Stimulated activated naive B cell treated with anti-CD40 and anti-IgM and Interleukin-4, amounts not matched to agents 10 μg/mL and 1 μg/mL and 100 μg/mL, for 72 hours (primary cell): Measurements from ENCODE around the gene OXSR1.
"Not testable (repeated sequence)": the region's sequence is repeated elsewhere in the genome, so short reads cannot be mapped to it uniquely, and the experiment has no call there.

Experiments
- ATAC-seq, 2 donors: fragments of 150-1000 bp; cut with Tn5 transposase; replicated peaks; 2 replicates each; pipeline ENCODE4 v1.10.0; 2021; ENCODE audit warnings: moderate library complexity in 1 of 2
- DNase-seq: peaks from one replicate; pipeline ENCODE4 v3.0.0; 2021
- H3K27ac Mint-ChIP-seq: one replicate; pipeline ENCODE4 v1.8.0; 2022; ENCODE audit warnings: mild to moderate bottlenecking, mixed read lengths
- H3K27me3 Mint-ChIP-seq, 2 donors: one replicate each; pipeline ENCODE4 v1.8.0; 2022; ENCODE audit warnings: mixed read lengths in 2 of 2
- H3K36me3 Mint-ChIP-seq, 2 donors: one replicate each; pipeline ENCODE4 v1.8.0; 2022; ENCODE audit warnings: mixed read lengths in 2 of 2, mild to moderate bottlenecking in 1 of 2
- H3K4me1 Mint-ChIP-seq, 2 donors: one replicate each; pipeline ENCODE4 v1.8.0; 2022; ENCODE audit warnings: mixed read lengths in 2 of 2, mild to moderate bottlenecking in 1 of 2
- H3K4me3 Mint-ChIP-seq, 2 donors: one replicate each; pipeline ENCODE4 v1.8.0; 2022; ENCODE audit warnings: mild to moderate bottlenecking in 2 of 2, mixed read lengths in 2 of 2, moderate library complexity in 1 of 2
- H3K9me3 Mint-ChIP-seq, 2 donors: one replicate each; pipeline ENCODE4 v1.8.0; 2022; ENCODE audit warnings: mixed read lengths in 2 of 2, mild to moderate bottlenecking in 1 of 2

Gene OXSR1

DNA sequence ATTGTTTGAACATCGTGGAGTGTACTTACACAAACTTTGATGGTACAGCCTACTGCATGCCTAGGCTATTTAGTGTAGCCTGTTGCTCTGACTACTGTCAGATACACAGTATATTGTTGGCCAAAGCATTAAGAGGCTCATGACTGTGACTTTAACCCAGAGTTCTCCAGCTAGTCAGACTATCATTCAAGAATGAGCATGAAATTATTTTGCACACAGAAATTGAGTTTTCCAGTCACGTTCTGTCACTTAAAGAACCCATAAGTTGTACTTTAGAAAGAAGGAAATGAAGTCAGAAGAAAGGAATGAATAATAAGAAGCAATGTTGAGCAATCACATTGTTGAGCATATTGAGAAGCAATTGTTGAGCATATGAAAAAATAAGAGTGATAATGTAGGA lies 62.7 kb downstream of the OXSR1 start:
- peaks cover 28 to 53% of the 10 kb centered on the region in 2 donors for H3K36me3 Mint-ChIP-seq

DNA sequence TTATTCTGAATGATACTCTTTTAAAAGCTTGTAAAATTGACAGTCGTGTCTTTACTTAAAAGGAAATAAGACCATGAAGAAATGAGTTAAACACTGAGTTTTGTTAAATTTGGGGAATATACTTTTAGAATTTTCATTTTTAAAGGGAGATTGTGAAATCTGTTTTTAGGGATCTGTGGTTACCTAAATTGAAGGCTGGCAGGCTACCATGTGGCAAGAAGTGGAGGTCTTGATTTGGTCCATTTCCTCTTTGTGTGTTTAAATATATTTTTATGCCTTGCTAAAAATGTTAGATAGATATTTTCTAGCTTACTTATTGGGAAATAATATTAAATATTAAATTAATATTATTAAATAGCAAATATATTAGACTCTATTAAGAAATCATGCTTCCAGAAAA lies 63.7 kb downstream of the OXSR1 start:
- no peaks in the 10 kb centered on the region for H3K27me3 Mint-ChIP-seq
- no peak for ATAC-seq
- peaks cover 35 to 61% of the 10 kb centered on the region in 2 donors for H3K36me3 Mint-ChIP-seq
- H3K4me1 Mint-ChIP-seq, result peaks cover 0 to 12% of the 10 kb centered on the region in 2 donors
- no peak for DNase-seq
- no peak overlapping the region for H3K27ac Mint-ChIP-seq
- H3K9me3 Mint-ChIP-seq, result no peaks in the 10 kb centered on the region
- no peak overlapping the region for H3K4me3 Mint-ChIP-seq

More for the DNA sequence above, 62.7 kb downstream of the OXSR1 start:
- no peak for DNase-seq
- Mint-ChIP-seq H3K27me3 (no peaks in the 10 kb centered on the region), H3K27ac (no peak overlapping the region), H3K4me3 (no peak overlapping the region), H3K4me1 (peaks cover 0 to 8% of the 10 kb centered on the region in 2 donors), H3K9me3 (no peaks in the 10 kb centered on the region)
- no peak for ATAC-seq

DNA sequence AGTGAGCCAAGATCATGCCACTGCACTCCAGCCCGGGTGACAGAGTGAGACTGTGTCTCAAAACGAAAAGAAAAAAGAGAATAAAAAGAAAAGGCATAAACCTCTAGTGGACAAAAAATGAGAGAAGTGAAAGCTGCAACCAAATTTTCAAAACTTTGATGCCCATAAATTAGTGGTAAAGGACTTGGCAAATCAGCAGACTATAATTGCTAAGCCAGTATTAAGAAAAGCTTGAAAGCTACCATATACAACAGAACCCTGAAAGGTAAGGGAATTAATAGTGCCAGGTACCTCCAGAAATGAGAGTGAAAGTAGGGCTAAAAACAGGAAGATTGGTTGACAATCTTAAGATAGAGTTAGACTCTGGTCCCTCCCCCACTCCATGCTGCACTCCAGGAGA lies 67.4 kb downstream of the OXSR1 start:
- Mint-ChIP-seq H3K4me3 (no peak overlapping the region), H3K36me3 (peaks cover 57 to 74% of the 10 kb centered on the region in 2 donors), H3K27me3 (no peaks in the 10 kb centered on the region), H3K4me1 (peaks cover 8 to 23% of the 10 kb centered on the region in 2 donors), H3K27ac (no peak overlapping the region), H3K9me3 (peaks cover 9 to 10% of the 10 kb centered on the region in 2 donors)
- ATAC-seq (peak; percentile 18 to 46), DNase-seq (no peak)

DNA sequence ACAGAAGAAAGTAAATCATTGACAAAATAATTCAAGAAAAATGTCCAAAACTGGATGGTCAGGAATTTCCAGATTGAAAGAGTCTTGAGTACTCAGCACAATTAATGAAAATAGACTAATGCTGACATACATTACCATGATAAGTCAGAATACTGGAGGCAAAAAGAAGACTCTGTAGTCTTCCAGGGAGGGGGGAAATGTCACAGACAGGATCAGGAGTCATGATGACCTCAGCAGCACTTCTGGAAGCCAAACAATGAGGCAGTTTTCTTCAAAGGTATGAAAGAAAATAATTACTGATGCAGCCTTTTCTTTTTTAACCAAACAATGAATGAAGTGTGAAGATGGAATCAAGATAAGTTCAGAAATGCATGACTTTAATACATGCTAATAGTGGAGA lies 70.1 kb downstream of the OXSR1 start:
- Mint-ChIP-seq H3K27ac (peak overlapping the region; percentile 33), H3K4me3 (no peak overlapping the region), H3K36me3 (peaks cover 72 to 94% of the 10 kb centered on the region in 2 donors), H3K27me3 (no peaks in the 10 kb centered on the region), H3K9me3 (peaks cover 16 to 21% of the 10 kb centered on the region in 2 donors), H3K4me1 (peaks cover 8 to 23% of the 10 kb centered on the region in 2 donors)
- DNase-seq, result no peak
- ATAC-seq, result no peak

DNA sequence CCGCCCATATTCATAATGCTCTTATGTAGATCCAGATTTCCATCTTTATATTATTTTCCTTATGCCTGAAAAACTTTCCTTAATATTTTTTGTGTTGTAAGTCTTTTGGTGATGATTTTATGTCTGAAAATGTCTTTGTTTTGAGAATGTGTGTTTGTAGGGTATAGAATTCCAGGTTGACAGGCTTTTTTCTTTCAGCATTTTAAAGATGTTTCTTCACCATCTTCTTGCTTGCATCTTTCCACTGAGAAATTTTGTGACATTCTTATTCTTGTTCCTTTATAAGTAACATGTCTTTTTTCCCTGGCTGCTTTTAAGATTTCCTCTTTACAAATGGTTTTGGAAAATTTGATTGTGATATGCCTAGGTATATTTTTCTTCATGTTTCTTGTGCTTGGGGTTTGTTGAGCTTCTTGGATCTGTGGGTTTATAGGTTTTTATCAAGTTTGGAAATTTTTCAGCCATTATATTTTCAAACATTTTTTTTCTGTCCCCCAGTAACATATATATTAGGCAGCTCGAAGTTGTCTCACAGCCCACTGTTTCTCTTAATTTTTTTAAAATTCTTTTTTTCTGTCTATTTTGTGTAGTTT lies 73.2 kb downstream of the OXSR1 start:
- no peak overlapping the region for H3K4me3 Mint-ChIP-seq
- ATAC-seq (no peak), DNase-seq (no peak)
- peaks cover 8 to 11% of the 10 kb centered on the region in 2 donors for H3K4me1 Mint-ChIP-seq
- peaks cover 16 to 21% of the 10 kb centered on the region in 2 donors for H3K9me3 Mint-ChIP-seq
- no peaks in the 10 kb centered on the region for H3K27me3 Mint-ChIP-seq
- H3K36me3 Mint-ChIP-seq, result peaks cover 58 to 83% of the 10 kb centered on the region in 2 donors
- H3K27ac Mint-ChIP-seq, result no peak overlapping the region

DNA sequence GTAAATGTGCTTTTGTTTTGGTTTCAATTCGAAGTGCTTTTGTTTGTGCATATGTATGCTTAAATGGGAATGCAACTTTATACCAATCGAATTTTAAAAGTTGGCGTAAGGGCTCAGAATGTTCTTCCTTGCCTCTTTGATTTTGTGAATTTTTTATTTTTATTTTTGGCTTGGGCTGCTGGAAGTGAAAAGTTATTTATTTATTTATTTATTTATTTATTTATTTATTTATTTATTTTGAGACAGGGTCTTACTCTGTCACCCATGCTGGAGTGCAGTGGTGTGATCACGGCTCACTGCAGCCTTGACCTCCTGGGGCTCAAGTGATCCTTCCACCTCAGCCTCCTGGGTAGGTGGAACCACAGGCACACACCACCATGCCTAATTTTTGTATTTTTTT lies 77.5 kb downstream of the OXSR1 start:
- ATAC-seq, H3K27me3 Mint-ChIP-seq, DNase-seq, H3K27ac Mint-ChIP-seq, H3K4me1 Mint-ChIP-seq, H3K4me3 Mint-ChIP-seq: not testable (repeated sequence)
- peaks cover 30 to 62% of the 10 kb centered on the region in 2 donors for H3K36me3 Mint-ChIP-seq
- peaks cover 5 to 12% of the 10 kb centered on the region in 2 donors for H3K9me3 Mint-ChIP-seq

DNA sequence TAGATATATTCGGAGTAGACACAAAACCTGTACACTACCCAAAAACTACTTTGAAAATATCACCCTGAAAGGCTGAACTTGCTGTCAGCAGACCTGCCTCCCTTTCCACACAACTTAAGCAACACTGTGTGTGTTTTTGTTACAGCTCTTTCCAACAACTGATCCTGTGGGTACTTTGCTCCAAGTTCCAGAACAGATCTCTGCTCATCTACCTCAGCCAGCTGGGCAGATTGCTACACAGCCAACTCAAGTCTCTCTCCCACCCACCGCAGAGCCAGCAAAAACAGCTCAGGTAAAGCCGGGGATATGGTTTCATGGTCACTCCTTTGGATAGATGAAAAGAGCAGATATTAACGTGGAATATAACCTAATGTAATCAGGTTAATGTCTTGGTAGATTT lies 80.6 kb downstream of the OXSR1 start:
- Mint-ChIP-seq H3K36me3 (peaks cover 19 to 44% of the 10 kb centered on the region in 2 donors), H3K27ac (no peak overlapping the region), H3K4me1 (no peaks in the 10 kb centered on the region), H3K4me3 (no peak overlapping the region), H3K9me3 (no peaks in the 10 kb centered on the region), H3K27me3 (no peaks in the 10 kb centered on the region)
- ATAC-seq (no peak), DNase-seq (no peak)

DNA sequence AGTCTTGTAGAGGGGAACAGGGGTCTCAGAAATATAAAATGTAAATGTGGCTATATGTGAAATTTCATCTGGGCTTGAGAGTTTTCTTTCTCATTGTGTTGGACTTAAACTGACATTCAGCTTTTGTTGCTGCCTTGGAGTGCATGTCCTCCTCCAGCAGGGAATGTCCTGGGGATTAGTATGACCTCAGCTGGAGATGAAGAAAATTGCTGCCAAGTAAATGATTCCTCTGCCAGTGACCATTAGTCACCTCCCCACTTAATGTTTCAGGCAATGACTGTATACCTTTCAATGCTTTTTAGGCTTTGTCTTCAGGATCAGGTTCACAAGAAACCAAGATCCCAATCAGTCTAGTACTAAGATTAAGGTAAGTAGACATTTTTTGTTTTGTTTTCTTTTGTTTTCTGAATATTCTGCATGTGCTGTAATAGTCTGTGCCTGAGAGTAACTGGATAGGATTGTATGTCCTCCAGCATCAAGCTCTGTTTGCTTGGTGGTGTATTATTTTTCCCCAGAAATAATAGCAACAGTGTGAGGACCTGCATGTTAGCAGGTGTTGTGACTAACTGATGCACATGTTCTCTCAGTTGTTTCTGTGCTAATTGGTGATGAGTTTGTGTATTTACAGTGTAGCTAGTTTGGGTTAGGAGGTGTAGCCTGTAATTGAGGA lies 82.2 kb downstream of the OXSR1 start:
- ATAC-seq (no peak), DNase-seq (no peak)
- peaks cover 30 to 51% of the 10 kb centered on the region in 2 donors for H3K36me3 Mint-ChIP-seq
- no peaks in the 10 kb centered on the region for H3K9me3 Mint-ChIP-seq
- no peaks in the 10 kb centered on the region for H3K4me1 Mint-ChIP-seq
- H3K27me3 Mint-ChIP-seq, result no peaks in the 10 kb centered on the region
- peak overlapping the region; percentile 16 for H3K27ac Mint-ChIP-seq
- no peak overlapping the region for H3K4me3 Mint-ChIP-seq

DNA sequence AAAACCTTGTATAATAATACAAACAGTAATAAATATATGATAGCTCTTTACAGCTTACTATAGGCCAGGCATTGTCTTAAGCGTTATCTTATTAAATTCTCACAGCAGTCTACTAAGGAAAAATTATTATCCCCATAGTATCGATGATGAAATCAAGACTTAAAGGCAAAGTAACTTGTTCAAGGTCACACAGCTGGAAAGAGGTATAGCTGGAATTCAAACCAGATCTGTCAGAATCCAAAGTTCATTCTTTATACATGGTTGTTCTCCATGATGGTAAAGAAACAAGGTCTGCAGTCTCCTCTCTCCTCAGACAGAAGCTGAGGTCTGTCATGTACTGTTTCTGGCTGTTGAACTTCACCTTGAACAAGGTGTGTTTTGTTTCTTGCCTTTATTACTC lies 84.9 kb downstream of the OXSR1 start:
- Mint-ChIP-seq H3K9me3 (no peaks in the 10 kb centered on the region), H3K27ac (no peak overlapping the region), H3K4me1 (peaks cover 0 to 3% of the 10 kb centered on the region in 2 donors), H3K4me3 (no peak overlapping the region), H3K27me3 (no peaks in the 10 kb centered on the region), H3K36me3 (peaks cover 49 to 61% of the 10 kb centered on the region in 2 donors)
- ATAC-seq (no peak), DNase-seq (no peak)

DNA sequence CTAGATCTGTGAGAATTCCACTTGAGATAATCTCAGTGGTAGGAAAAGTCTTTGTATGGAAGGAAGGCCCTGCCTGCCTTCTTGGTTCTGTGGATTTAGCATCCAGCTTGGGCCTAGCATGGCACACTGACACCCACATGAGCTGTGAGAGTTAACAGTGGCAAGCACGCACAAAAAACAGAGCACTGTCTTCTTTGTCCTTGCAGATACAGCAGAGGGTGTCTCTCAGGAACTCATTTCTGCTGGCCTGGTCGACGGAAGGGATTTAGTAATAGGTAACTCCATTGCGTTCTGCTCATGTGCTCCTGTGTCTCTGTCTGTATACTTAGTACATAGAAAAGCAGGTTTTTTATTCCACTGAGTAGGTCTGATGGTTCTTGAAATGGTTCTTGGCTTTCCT lies 85.9 kb downstream of the OXSR1 start:
- ATAC-seq, result no peak
- H3K4me3 Mint-ChIP-seq, result no peak overlapping the region
- H3K9me3 Mint-ChIP-seq, result no peaks in the 10 kb centered on the region
- H3K27me3 Mint-ChIP-seq, result no peaks in the 10 kb centered on the region
- H3K4me1 Mint-ChIP-seq, result peaks cover 0 to 3% of the 10 kb centered on the region in 2 donors
- no peak for DNase-seq
- H3K27ac Mint-ChIP-seq, result no peak overlapping the region
- H3K36me3 Mint-ChIP-seq, result peaks cover 55 to 68% of the 10 kb centered on the region in 2 donors

DNA sequence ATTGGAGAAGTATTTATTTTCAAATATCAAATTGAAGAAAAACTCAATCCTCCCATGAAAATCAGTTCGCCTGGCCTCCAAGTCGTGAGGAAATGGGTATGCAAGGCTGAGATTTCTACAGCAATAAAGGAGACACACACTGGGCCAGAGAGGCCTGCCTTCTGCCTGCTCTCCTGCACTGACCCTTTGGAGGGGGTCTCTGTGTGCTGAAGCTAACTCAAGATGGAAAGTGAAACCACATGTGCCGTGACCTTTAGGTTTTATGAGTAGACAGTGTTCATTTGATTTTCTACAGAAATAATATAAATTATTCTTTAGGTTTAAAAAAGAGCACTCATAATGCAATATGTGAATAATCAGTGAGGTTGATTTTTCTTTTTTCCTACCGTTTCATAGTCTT lies 88.4 kb downstream of the OXSR1 start:
- Mint-ChIP-seq H3K36me3 (peaks cover 48 to 71% of the 10 kb centered on the region in 2 donors), H3K4me1 (peaks cover 0 to 3% of the 10 kb centered on the region in 2 donors)

DNA sequence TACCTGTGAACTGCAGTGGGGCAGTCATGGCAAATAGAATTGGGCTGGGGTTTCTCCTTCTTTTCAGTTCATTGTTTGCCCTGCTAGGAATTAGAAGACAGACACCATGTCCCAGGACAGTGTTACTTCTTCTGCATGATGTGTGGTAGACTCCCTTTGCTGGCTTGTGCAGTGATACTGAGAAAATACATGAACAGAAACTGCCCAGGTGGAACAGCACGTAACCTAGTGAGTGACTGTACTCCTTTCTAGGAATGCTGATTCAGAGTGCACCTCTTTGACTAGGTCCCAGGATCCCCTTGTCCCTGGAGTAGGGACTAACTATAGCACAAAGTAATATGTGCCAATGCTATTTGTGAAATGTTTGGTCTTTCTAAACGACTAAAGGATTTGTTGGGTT lies 89.5 kb downstream of the OXSR1 start:
- no peaks in the 10 kb centered on the region for H3K9me3 Mint-ChIP-seq
- H3K36me3 Mint-ChIP-seq, result peaks cover 40 to 64% of the 10 kb centered on the region in 2 donors
- no peak overlapping the region for H3K27ac Mint-ChIP-seq
- ATAC-seq (no peak), DNase-seq (no peak)
- peaks cover 0 to 3% of the 10 kb centered on the region in 2 donors for H3K4me1 Mint-ChIP-seq
- no peak overlapping the region for H3K4me3 Mint-ChIP-seq
- H3K27me3 Mint-ChIP-seq, result no peaks in the 10 kb centered on the region

More for the DNA sequence above, 88.4 kb downstream of the OXSR1 start:
- no peak for ATAC-seq
- no peak for DNase-seq
- Mint-ChIP-seq H3K27ac (no peak overlapping the region), H3K9me3 (no peaks in the 10 kb centered on the region), H3K27me3 (no peaks in the 10 kb centered on the region), H3K4me3 (no peak overlapping the region)

DNA sequence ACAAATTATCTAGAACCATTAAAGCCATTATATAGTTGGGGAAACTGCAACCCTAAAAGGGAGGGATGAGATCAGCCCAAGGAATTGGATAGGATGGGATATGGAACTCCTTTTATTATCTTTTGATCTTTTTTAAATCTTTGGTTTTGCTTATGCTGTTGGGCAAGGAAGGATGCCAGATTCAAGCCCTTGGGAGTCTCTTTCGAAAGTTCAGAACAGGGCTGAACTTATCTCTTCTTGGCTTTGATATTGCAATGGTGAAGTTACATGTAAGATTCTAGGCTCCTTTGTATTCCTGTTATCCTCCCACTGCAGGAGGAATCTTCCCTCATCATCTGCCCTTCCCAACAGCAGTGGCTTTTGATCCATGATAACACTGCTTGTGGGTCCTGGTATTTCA lies 90.3 kb downstream of the OXSR1 start:
- DNase-seq (no peak), ATAC-seq (no peak)
- Mint-ChIP-seq H3K4me1 (peaks cover 0 to 3% of the 10 kb centered on the region in 2 donors), H3K36me3 (peaks cover 44 to 70% of the 10 kb centered on the region in 2 donors), H3K27ac (peak overlapping the region; percentile 28), H3K9me3 (no peaks in the 10 kb centered on the region), H3K4me3 (no peak overlapping the region), H3K27me3 (no peaks in the 10 kb centered on the region)

DNA sequence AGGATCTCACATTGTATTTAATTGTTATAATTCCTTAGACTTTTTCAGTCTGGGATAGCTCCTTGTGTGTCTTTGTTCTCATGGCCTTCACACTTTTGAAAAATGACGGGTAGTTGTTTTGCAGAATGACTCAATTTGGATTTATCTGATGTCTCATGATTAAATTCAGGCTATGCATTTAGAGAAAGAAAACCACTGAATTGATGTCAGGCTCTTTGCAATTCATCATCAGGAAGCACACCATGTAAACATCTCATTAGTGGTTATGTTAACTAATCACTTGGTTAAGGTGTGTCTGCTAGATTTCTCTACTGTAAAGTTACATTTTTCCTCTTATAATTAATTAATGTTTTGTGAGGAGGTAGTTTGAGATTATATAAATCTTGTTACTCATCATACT lies 92.2 kb downstream of the OXSR1 start:
- H3K27me3 Mint-ChIP-seq, result no peaks in the 10 kb centered on the region
- H3K9me3 Mint-ChIP-seq, result no peaks in the 10 kb centered on the region
- no peak overlapping the region for H3K27ac Mint-ChIP-seq
- ATAC-seq (no peak), DNase-seq (no peak)
- H3K4me1 Mint-ChIP-seq, result peaks cover 0 to 3% of the 10 kb centered on the region in 2 donors
- no peak overlapping the region for H3K4me3 Mint-ChIP-seq
- H3K36me3 Mint-ChIP-seq, result peaks cover 35 to 65% of the 10 kb centered on the region in 2 donors

DNA sequence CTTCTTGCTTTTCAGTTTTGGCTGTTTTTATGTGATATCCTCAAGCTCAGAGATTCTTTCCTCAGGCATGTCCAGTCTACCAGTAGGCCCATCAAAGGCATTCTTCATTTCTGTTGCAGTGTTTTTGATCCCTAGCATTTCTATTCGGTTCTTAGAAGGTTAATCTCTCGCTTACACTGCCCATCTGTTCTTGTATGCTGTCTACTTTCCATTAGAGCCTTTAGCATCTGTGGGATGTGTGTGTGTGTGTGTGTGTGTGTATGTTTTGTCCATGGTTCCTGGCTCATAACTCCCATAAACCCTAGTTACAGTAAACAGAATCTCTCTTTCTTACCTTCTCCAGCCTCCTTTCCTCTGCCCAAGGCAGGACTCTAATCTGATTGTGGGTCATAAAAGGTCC lies 95.1 kb downstream of the OXSR1 start:
- DNase-seq (no peak), ATAC-seq (no peak)
- no peaks in the 10 kb centered on the region for H3K9me3 Mint-ChIP-seq
- peaks cover 13 to 38% of the 10 kb centered on the region in 2 donors for H3K36me3 Mint-ChIP-seq
- no peak overlapping the region for H3K27ac Mint-ChIP-seq
- H3K4me1 Mint-ChIP-seq, result no peaks in the 10 kb centered on the region
- H3K27me3 Mint-ChIP-seq, result no peaks in the 10 kb centered on the region
- no peak overlapping the region for H3K4me3 Mint-ChIP-seq
